Left renal pelvis (tissue), 4 donors: ENCODE results near the gene GFRA3. TPM values are rescaled to one million over a fixed set of nuclear protein-coding genes. Genes with fewer than 3 reads are reported as not detected.

ENCODE experiments used
- polyA plus RNA-seq, 4 donors: library from polyadenylated mRNA; unstranded; fragments of 120-200 nt; gene quantifications; one replicate each; pipeline ENCODE4 v1.2.1, GENCODE V29; 2013; ENCODE audit not compliant: insufficient read length in 4 of 4

Gene GFRA3
- polyA plus RNA-seq, 4 donors, result 2.7 to 6.6 (median 5.5) TPM

Other genes with a start within 250 kb of the GFRA3 start
- 10 to 100 TPM; 34.4 to 58.7 (median 55.7) TPM for gene FAM13B, start 241.5 kb downstream of the GFRA3 start, polyA plus RNA-seq
- under 1 TPM in 3 of 4 donors, not detected in 1; 0.14 to 0.29 (median 0.19) TPM for gene WNT8A, start 190.6 kb downstream of the GFRA3 start, polyA plus RNA-seq
- 10 to 100 TPM in 3 of 4 donors, 1 to 10 TPM in 1; 5.8 to 26.7 (median 24.0) TPM for gene NME5, start 135.2 kb downstream of the GFRA3 start, polyA plus RNA-seq
- 100 to 1,000 TPM; 103 to 182 (median 133) TPM for gene BRD8, start 96.0 kb downstream of the GFRA3 start, polyA plus RNA-seq
- 10 to 100 TPM; 37.1 to 47.9 (median 43.0) TPM for gene KIF20A, start 95.5 kb downstream of the GFRA3 start, polyA plus RNA-seq
- 10 to 100 TPM; 46.3 to 70.0 (median 62.5) TPM for gene CDC23, start 61.3 kb downstream of the GFRA3 start, polyA plus RNA-seq
- 1 to 10 TPM; 6.5 to 8.0 (median 7.2) TPM for gene CDC25C, start 57.2 kb upstream of the GFRA3 start, polyA plus RNA-seq
- 10 to 100 TPM; 28.6 to 35.2 (median 32.4) TPM for gene FAM53C, start 63.6 kb upstream of the GFRA3 start, polyA plus RNA-seq
- gene KDM3B, start 78.1 kb upstream of the GFRA3 start, polyA plus RNA-seq, result 100 to 1,000 TPM in 1 of 4 donors, 10 to 100 TPM in 3; 67.9 to 103 (median 89.4) TPM
- 10 to 100 TPM in 3 of 4 donors, 1 to 10 TPM in 1; 8.9 to 12.3 (median 10.7) TPM for gene REEP2, start 164.4 kb upstream of the GFRA3 start, polyA plus RNA-seq
- gene EGR1, start 190.9 kb upstream of the GFRA3 start, polyA plus RNA-seq, result 1,000 to 10,000 TPM in 1 of 4 donors, 10 to 100 TPM in 3; 35.2 to 2,794 (median 56.3) TPM